ENCODE data around the gene DGKG. TPM values are rescaled to one million over a fixed set of nuclear protein-coding genes. Genes with fewer than 3 reads are reported as not detected.
A peak's percentile ranks its signal among the peaks of the same experiment; 100 is the strongest.

DGKG gene
- total RNA-seq, 1 donor from 2014 or later = 0.54 TPM

GRCh38 chr3:186152361-186152798, 209.7 kb downstream of the DGKG start:
- Mint-ChIP-seq H3K9me3 (ENCODE audit: unreplicated experiment) (no peaks in the 10 kb centered on the region), H3K4me3 (ENCODE audit: unreplicated experiment) (no peak overlapping the region), H3K27ac (ENCODE audit: unreplicated experiment) (no peak overlapping the region), H3K36me3 (ENCODE audit: low read depth, unreplicated experiment) (peaks cover 4% of the 10 kb centered on the region), H3K27me3 (ENCODE audit: unreplicated experiment) (no peaks in the 10 kb centered on the region), H3K4me1 (ENCODE audit: unreplicated experiment) (peaks cover 29% of the 10 kb centered on the region)
- DNase-seq (ENCODE audit: low spot score) = no peak
- TF ChIP-seq CTCF (IDR thresholded peaks at IDR 0.05; ENCODE audit: unreplicated experiment) = no peak

GRCh38 chr3:186151077-186151971, 210.7 kb downstream of the DGKG start:
- TF ChIP-seq CTCF (IDR thresholded peaks at IDR 0.05; ENCODE audit: unreplicated experiment) = no peak
- Mint-ChIP-seq H3K27ac (ENCODE audit: unreplicated experiment) (peak overlapping the region; percentile 48), H3K4me1 (ENCODE audit: unreplicated experiment) (peaks cover 29% of the 10 kb centered on the region), H3K36me3 (ENCODE audit: low read depth, unreplicated experiment) (peaks cover 4% of the 10 kb centered on the region), H3K27me3 (ENCODE audit: unreplicated experiment) (no peaks in the 10 kb centered on the region), H3K4me3 (ENCODE audit: unreplicated experiment) (no peak overlapping the region), H3K9me3 (ENCODE audit: unreplicated experiment) (no peaks in the 10 kb centered on the region)
- no peak for DNase-seq (ENCODE audit: low spot score)

- Mint-ChIP-seq H3K4me3 (ENCODE audit: unreplicated experiment) (no peak overlapping the region), H3K9me3 (ENCODE audit: unreplicated experiment) (no peaks in the 10 kb centered on the region), H3K27ac (ENCODE audit: unreplicated experiment) (no peak overlapping the region), H3K4me1 (ENCODE audit: unreplicated experiment) (peaks cover 29% of the 10 kb centered on the region), H3K27me3 (ENCODE audit: unreplicated experiment) (no peaks in the 10 kb centered on the region), H3K36me3 (ENCODE audit: low read depth, unreplicated experiment) (peaks cover 4% of the 10 kb centered on the region)
- no peak for TF ChIP-seq CTCF (IDR thresholded peaks at IDR 0.05; ENCODE audit: unreplicated experiment)
- no peak for DNase-seq (ENCODE audit: low spot score)
These were observed 211.8 kb downstream of the DGKG start for GRCh38 chr3:186150041-186150830.

GRCh38 chr3:186149319-186149960, 212.6 kb downstream of the DGKG start:
- Mint-ChIP-seq H3K36me3 (ENCODE audit: low read depth, unreplicated experiment) (peaks cover 4% of the 10 kb centered on the region), H3K4me3 (ENCODE audit: unreplicated experiment) (no peak overlapping the region), H3K4me1 (ENCODE audit: unreplicated experiment) (peaks cover 34% of the 10 kb centered on the region), H3K27ac (ENCODE audit: unreplicated experiment) (peak overlapping the region; percentile 84), H3K27me3 (ENCODE audit: unreplicated experiment) (no peaks in the 10 kb centered on the region), H3K9me3 (ENCODE audit: unreplicated experiment) (no peaks in the 10 kb centered on the region)
- DNase-seq (ENCODE audit: low spot score) = no peak
- TF ChIP-seq CTCF (IDR thresholded peaks at IDR 0.05; ENCODE audit: unreplicated experiment) = no peak

Data from endothelial cell (in vitro differentiated cells).